ENCODE data around the gene ITPK1.
"Not testable (repeated sequence)": the region's sequence is repeated elsewhere in the genome, so short reads cannot be mapped to it uniquely, and the experiment has no call there.

Gene ITPK1

GRCh38 chr14:93115821-93116675 lies at the start of gene ITPK1:
ITPK1 (minus strand) TSS chr14:93115925; CDS start chr14:93115163, 762 bp downstream.
- DNase-seq (ENCODE audit: low read depth, low spot score): no peak

- DNase-seq (ENCODE audit: low read depth, low spot score): no peak
Measured at GRCh38 chr14:93163564-93163963, 47.8 kb upstream of the ITPK1 start.

- no peak for DNase-seq (ENCODE audit: low read depth, low spot score)
Measured at GRCh38 chr14:93161411-93161940, 45.8 kb upstream of the ITPK1 start.

- DNase-seq (ENCODE audit: low read depth, low spot score): no peak
Measured at GRCh38 chr14:93160353-93160801, 44.7 kb upstream of the ITPK1 start.

- DNase-seq (ENCODE audit: low read depth, low spot score): not testable (repeated sequence)
Measured at GRCh38 chr14:93159625-93160352, 44.1 kb upstream of the ITPK1 start.

- DNase-seq (ENCODE audit: low read depth, low spot score): not testable (repeated sequence)
Measured at GRCh38 chr14:93158349-93158748, 42.6 kb upstream of the ITPK1 start.

- DNase-seq (ENCODE audit: low read depth, low spot score): no peak
Measured at GRCh38 chr14:93156693-93157369, 41.1 kb upstream of the ITPK1 start.

- no peak for DNase-seq (ENCODE audit: low read depth, low spot score)
Measured at GRCh38 chr14:93155667-93156066, 39.9 kb upstream of the ITPK1 start.

- no peak for DNase-seq (ENCODE audit: low read depth, low spot score)
Measured at GRCh38 chr14:93153121-93153520, 37.4 kb upstream of the ITPK1 start.

- no peak for DNase-seq (ENCODE audit: low read depth, low spot score)
Measured at GRCh38 chr14:93150227-93151208, 34.8 kb upstream of the ITPK1 start.

GRCh38 chr14:93148979-93149378 lies 33.3 kb upstream of the ITPK1 start:
- DNase-seq (ENCODE audit: low read depth, low spot score): no peak

GRCh38 chr14:93146119-93146518 lies 30.4 kb upstream of the ITPK1 start:
- DNase-seq (ENCODE audit: low read depth, low spot score): no peak

GRCh38 chr14:93142854-93143652 lies 27.3 kb upstream of the ITPK1 start:
- no peak for DNase-seq (ENCODE audit: low read depth, low spot score)

GRCh38 chr14:93137864-93138263 lies 22.1 kb upstream of the ITPK1 start:
- DNase-seq (ENCODE audit: low read depth, low spot score): no peak

GRCh38 chr14:93136508-93136907 lies 20.8 kb upstream of the ITPK1 start:
- not testable (repeated sequence) for DNase-seq (ENCODE audit: low read depth, low spot score)

- no peak for DNase-seq (ENCODE audit: low read depth, low spot score)
Measured at GRCh38 chr14:93136009-93136408, 20.3 kb upstream of the ITPK1 start.

GRCh38 chr14:93135399-93135798 lies 19.7 kb upstream of the ITPK1 start:
- DNase-seq (ENCODE audit: low read depth, low spot score): no peak

- no peak for DNase-seq (ENCODE audit: low read depth, low spot score)
Measured at GRCh38 chr14:93133464-93133863, 17.7 kb upstream of the ITPK1 start.

- no peak for DNase-seq (ENCODE audit: low read depth, low spot score)
Measured at GRCh38 chr14:93132472-93133065, 16.8 kb upstream of the ITPK1 start.
